Activated CD4-positive, CD25-positive, alpha-beta regulatory T cell treated with anti-CD3 and anti-CD28 coated beads, Interleukin-2, amount 50 U/mL, for 24 hours (primary cell): ENCODE data around the gene AK6.
A peak's percentile ranks its signal among the peaks of the same experiment; 100 is the strongest.
"Not testable (repeated sequence)": the region's sequence is repeated elsewhere in the genome, so short reads cannot be mapped to it uniquely, and the experiment has no call there.

ENCODE experiments used
- ATAC-seq, 2 donors: fragments of 150-1000 bp; cut with Tn5 transposase; one replicate each; pipeline ENCODE4 v1.10.0; 2021; ENCODE audit warnings: mild to moderate bottlenecking in 1 of 2, moderate library complexity in 1 of 2

The AK6 gene

GRCh38 chr5:69369340-69370121, at the start of gene AK6, which contains the start of the genes RAD17 and TAF9:
AK6 (minus strand) TSS chr5:69369520; CDS start chr5:69369490, 30 bp downstream.
RAD17 (plus strand) TSS chr5:69369818; CDS start chr5:69372209, 2,391 bp downstream.
TAF9 (minus strand) TSS chr5:69369520; CDS start chr5:69365737, 3,783 bp downstream.
- ATAC-seq, result peak; percentile 92 to 94

GRCh38 chr5:69418554-69418953, 49.2 kb upstream of the AK6 start:
- no peak for ATAC-seq

- no peak for ATAC-seq
These were observed 47.4 kb upstream of the AK6 start for GRCh38 chr5:69416699-69417098.

GRCh38 chr5:69416180-69416579, 46.9 kb upstream of the AK6 start:
- no peak for ATAC-seq

- no peak for ATAC-seq
These were observed 46.3 kb upstream of the AK6 start for GRCh38 chr5:69415584-69415958.

GRCh38 chr5:69414885-69415583, 45.7 kb upstream of the AK6 start, which contains the start of gene MARVELD2:
MARVELD2 (plus strand) TSS chr5:69415116; CDS start chr5:69419386, 4,270 bp downstream.
- ATAC-seq, result peak; percentile 75 to 76

- no peak for ATAC-seq
These were observed 35.5 kb upstream of the AK6 start for GRCh38 chr5:69404659-69405330.

GRCh38 chr5:69378376-69378775, 9.1 kb upstream of the AK6 start:
- no peak for ATAC-seq

GRCh38 chr5:69374911-69375446, 5.7 kb upstream of the AK6 start:
- ATAC-seq, result no peak

- no peak for ATAC-seq
These were observed 3.1 kb upstream of the AK6 start for GRCh38 chr5:69372394-69372793.

- not testable (repeated sequence) for ATAC-seq
These were observed 1.0 kb upstream of the AK6 start for GRCh38 chr5:69370335-69370734.

GRCh38 chr5:69368458-69369339, 621 bp downstream of the AK6 start:
- ATAC-seq, result peak; percentile 18 to 22

GRCh38 chr5:69367697-69368279, 1.5 kb downstream of the AK6 start:
- ATAC-seq, result no peak

GRCh38 chr5:69364850-69365249, 4.5 kb downstream of the AK6 start:
- ATAC-seq, result no peak

GRCh38 chr5:69364414-69364813, 4.9 kb downstream of the AK6 start:
- ATAC-seq, result no peak

- ATAC-seq, result no peak
These were observed 8.9 kb downstream of the AK6 start for GRCh38 chr5:69360442-69360841.

GRCh38 chr5:69359699-69360098, 9.6 kb downstream of the AK6 start:
- ATAC-seq, result no peak

GRCh38 chr5:69350664-69351063, 18.7 kb downstream of the AK6 start:
- no peak for ATAC-seq

- no peak for ATAC-seq
These were observed 26.2 kb downstream of the AK6 start for GRCh38 chr5:69343083-69343482.

GRCh38 chr5:69341520-69342161, 27.7 kb downstream of the AK6 start:
- peak in 1 of 2 donors; percentile 48 for ATAC-seq

- ATAC-seq, result no peak
These were observed 33.9 kb downstream of the AK6 start for GRCh38 chr5:69335341-69335935.
